GM12892 (cell line): ENCODE measurements around the gene PACS2.

Experiments used
- DNase-seq: peaks from one replicate; pipeline ENCODE4 v3.0.0; 2011; ENCODE audit not compliant: insufficient read length
- FAIRE-seq: peaks from 2 replicates; lab custom pipeline; 2011; peaks lifted over from hg19 to GRCh38; lab: Jason Lieb, UNC
- POLR2A ChIP-seq: IDR thresholded peaks from 2 replicates; pipeline ENCODE4 v1.6.1; 2011; ENCODE audit warnings: low read depth, low read length, control low read depth
- POLR2AphosphoS5 ChIP-seq: IDR thresholded peaks from 2 replicates; pipeline ENCODE4 v1.6.1; 2011; ENCODE audit warnings: low read depth, low read length, control low read depth
- TAF1 ChIP-seq: IDR thresholded peaks from 2 replicates; pipeline ENCODE4 v1.6.1; 2011; ENCODE audit warnings: low read depth, mild to moderate bottlenecking, control low read depth, low read length, borderline replicate concordance

PACS2 gene

DNA sequence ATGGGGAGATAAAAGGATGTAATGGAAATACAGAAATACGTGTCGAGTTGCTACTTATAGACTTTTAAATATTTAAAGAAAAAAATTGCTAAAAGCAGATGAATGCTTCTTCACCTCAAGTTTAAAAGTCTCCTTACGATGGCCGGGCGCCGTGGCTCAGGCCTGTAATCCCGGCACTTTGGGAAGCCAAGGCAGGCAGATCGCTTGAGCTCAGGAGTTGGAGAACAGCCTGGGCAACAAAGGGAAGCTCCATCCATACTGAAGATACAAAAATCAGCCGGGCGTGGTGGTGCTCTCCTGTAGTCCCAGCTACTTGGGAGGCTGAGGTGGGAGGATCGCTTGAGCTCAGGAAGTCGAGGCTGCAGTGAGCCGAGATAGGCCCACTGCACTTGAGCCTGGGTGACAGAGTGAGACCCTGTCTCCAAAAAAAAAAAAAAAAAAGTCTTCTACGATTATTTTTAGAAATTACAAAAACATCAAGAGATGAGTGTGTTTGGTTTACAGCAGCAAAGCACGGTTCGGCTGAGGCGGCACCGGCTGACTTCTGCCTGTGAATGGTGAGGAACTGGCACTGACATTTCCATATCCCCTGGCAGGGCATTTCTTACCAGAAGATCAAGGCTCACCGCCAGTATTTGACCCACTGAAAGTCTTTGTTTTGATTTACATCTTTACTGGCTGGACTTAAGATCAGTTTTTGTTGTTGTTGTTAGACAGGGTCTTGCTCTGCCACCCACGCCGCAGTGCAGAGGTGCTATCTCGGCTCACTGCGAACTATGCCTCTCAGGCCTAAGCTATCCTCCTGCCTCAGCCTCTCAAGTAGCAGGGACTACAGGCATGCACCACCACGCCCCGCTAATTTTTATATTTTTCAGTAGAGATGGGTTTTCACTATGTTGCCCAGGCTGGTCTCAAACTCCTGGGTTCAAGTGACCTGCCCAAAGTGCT, 101.2 kb downstream of the PACS2 start:
- DNase-seq (no peak), FAIRE-seq (no peak)
- TF ChIP-seq POLR2AphosphoS5 (no peak), POLR2A (no peak)

GRCh38 chr14:105416671-105417070, 102.1 kb downstream of the PACS2 start:
- TF ChIP-seq TAF1, result no peak
- TF ChIP-seq POLR2AphosphoS5, result no peak
- no peak for TF ChIP-seq POLR2A
- no peak for DNase-seq
- FAIRE-seq, result no peak

- no peak for FAIRE-seq
- no peak for DNase-seq
- no peak for TF ChIP-seq TAF1
Observed at GRCh38 chr14:105417690-105418121, 103.2 kb downstream of the PACS2 start.

DNA sequence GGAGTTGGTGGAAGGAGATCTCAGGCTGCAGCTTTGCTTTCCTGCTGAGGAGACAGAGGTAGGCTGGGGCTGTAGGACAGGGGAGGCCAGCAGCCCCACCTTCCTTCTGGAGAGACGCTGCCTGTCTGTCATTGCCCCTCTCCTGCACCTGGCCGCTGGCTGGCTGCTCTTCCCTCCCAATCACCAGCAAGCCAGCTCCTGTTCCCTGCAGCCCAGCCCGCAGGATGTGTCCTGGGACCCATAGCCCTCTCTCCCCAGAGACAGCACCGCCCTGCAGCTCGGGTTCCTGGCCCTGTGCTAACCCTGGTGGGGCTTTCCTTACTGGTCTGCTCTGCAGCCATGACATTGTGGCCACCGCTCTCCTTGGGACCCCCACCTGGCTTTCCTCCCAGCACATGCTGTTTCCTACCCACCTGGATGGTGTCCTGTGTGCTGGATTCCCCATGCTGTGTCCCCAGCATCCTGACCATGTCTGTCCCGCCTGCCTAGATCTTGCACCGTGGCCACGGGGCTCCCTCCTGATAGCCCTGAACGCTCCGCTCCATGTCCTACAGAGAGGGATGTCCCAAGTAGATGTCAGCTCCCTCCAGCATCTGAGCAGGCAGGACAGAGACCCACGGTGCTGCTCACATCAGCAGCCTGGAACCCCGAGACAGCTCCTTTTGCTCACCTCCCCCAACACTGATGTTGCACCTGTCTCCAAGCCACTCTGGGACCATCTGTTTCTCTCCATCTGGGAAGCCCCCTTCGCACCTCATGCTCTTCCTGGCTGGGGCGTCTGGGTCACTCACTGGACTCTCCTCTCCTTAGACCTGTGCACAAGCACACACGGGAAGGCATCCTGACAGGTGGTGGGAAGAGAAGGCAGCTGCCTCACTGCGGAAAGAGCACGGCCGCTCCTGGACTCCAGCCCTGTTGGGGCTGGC, 104.0 kb downstream of the PACS2 start:
- TF ChIP-seq POLR2AphosphoS5, result no peak
- TF ChIP-seq TAF1, result no peak
- TF ChIP-seq POLR2A, result no peak
- no peak for FAIRE-seq
- DNase-seq, result peak; percentile 11

- TF ChIP-seq POLR2A (no peak), TAF1 (no peak), POLR2AphosphoS5 (no peak)
- FAIRE-seq, result peak; percentile 81
- peak; percentile 79 for DNase-seq
Observed at GRCh38 chr14:105419195-105420091, 104.9 kb downstream of the PACS2 start, which contains the start of gene MTA1. Gene MTA1 (plus strand): TSS chr14:105419827. CDS start chr14:105420036, 209 bp downstream.

DNA sequence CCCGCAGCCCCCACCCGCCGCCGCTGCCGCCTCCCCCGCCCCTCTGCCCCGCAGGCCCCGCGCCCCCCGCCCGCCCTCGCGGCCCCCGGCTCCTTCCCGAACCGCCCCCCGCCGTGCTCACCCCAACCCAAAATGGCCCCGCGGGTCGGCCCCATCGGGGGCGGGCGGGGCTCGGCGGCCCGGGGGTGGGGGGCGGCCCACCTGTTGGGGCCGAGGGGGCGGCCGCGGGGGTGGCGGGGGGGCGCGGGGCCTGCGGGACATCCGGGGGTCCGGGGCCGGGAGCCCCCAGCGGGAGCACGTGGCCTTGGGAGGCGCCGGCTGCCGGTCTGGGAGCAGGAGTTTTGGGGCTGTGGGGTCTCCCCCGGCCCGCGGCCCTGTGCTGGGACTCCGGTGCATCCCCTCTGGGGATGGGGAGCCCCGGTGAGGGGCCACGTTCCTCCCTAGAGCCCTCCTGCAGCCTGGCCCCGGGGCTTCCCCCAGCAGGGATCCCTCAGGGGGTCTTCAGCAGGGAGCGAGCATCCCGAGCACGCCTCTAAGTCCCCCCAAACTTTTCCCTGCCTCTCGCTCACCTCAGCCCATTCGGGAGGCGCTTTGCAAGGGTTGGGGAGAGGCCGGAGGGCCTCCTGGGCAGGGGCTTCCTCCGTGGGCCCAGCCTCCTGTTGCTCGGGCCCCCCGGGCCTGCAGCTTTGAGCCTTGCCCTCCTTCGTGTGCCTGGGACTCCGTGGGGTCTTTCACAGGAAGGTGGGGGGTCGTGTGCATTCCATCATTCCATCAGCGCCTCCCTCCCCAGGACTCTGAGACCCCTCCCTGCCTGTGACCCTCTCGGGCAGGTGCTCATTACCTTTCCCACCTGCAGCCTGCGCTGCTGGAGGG, 105.8 kb downstream of the PACS2 start:
- FAIRE-seq (no peak), DNase-seq (peak; percentile 63)
- TF ChIP-seq POLR2AphosphoS5 (no peak), TAF1 (no peak), POLR2A (peak; percentile 38; the same call in 1 of the 2 replicates)

DNA sequence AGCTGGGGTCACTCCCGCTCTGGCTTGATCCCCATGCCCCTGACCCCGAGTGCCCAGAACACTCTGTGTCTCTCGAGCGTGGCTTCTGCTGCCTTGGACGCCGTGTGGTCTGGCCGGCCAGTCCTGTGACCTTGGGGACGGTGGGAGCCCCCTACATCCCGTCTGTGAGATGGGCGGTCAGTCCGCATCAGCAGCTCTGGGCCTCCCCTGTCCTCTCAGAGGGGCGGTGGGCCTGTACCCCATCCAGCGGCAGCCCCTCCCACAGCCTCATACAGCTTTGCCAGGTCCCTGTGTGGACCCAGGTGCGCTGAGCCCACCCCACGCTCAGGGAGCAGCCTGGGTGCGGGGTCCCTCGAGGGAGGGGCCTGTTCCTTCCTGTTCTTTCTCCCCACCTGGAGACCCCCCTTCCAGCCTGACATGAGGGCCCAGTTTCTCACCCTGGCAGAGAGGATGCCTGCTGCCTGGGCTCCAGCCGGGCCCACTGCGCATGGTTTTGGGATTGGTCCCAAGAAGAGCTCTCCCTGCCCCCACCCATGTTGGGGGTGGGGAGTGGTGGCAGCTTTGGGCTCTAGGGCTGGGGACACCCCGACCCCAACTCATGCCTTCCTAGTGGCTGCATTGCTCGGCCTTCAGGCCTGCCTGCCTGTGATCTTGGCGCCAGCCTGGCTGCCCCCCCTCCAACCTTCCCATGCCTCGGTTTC, 106.6 kb downstream of the PACS2 start:
- DNase-seq, result peak; percentile 45
- TF ChIP-seq TAF1 (no peak), POLR2A (no peak), POLR2AphosphoS5 (no peak)
- no peak for FAIRE-seq

GRCh38 chr14:105421723-105422615, 107.4 kb downstream of the PACS2 start:
- peak; percentile 20 for DNase-seq
- TF ChIP-seq POLR2AphosphoS5, result no peak
- TF ChIP-seq POLR2A, result no peak
- TF ChIP-seq TAF1, result no peak
- no peak for FAIRE-seq
